DND-41 (cell line): ENCODE results near the gene IGFBP7.

Source experiments
- ATAC-seq: fragments of 200-7000 bp; cut with Tn5 transposase; 3 replicates; pipeline ENCODE4 v1.9.1; 2021; ENCODE audit warnings: low read depth; ENCODE audit not compliant: insufficient read depth
- DNase-seq: peaks from one replicate; pipeline ENCODE4 v3.0.0-alpha.2; 2020
- H2AFZ ChIP-seq: 2 replicates; pipeline ENCODE4 v1.6.0; 2012; ENCODE audit warnings: low read depth, low read length
- H3K27ac ChIP-seq: 2 replicates; pipeline ENCODE4 v1.5.1; 2012; ENCODE audit warnings: low read length, inconsistent platforms
- H3K27me3 ChIP-seq: fragments of 200-600 bp; sonication (generic); 2 replicates; pipeline ENCODE4 v1.6.0; 2012; ENCODE audit warnings: low read length, mild to moderate bottlenecking, inconsistent platforms; ENCODE audit not compliant: insufficient read depth, poor library complexity
- H3K36me3 ChIP-seq: 2 replicates; pipeline ENCODE4 v1.5.1; 2012; ENCODE audit warnings: low read length, inconsistent platforms; ENCODE audit not compliant: insufficient read depth
- H3K4me1 ChIP-seq: 2 replicates; pipeline ENCODE4 v1.5.1; 2012; ENCODE audit warnings: mild to moderate bottlenecking, low read length; ENCODE audit not compliant: insufficient read depth
- H3K4me2 ChIP-seq: 2 replicates; pipeline ENCODE4 v1.6.0; 2012; ENCODE audit warnings: mild to moderate bottlenecking, moderate library complexity, low read length, inconsistent platforms; ENCODE audit not compliant: insufficient read depth
- H3K4me3 ChIP-seq, 2 experiments: fragments of 200-600 bp in 1 of 2; shearing (Covaris generic) in 1 of 2; 2 replicates each; pipeline ENCODE4 v1.5.1; 2012 to 2016; ENCODE audit warnings: inconsistent platforms in 2 of 2, low read length in 2 of 2, mild to moderate bottlenecking in 2 of 2, low read depth in 1 of 2, moderate library complexity in 1 of 2
- H3K79me2 ChIP-seq: 2 replicates; pipeline ENCODE4 v1.6.0; 2012; ENCODE audit warnings: low read length, inconsistent platforms; ENCODE audit not compliant: insufficient read depth
- H3K9ac ChIP-seq: 2 replicates; pipeline ENCODE4 v1.6.0; 2012; ENCODE audit warnings: low read depth, mild to moderate bottlenecking, inconsistent platforms, low read length, moderate library complexity
- H3K9me3 ChIP-seq: 2 replicates; pipeline ENCODE4 v1.5.1; 2012; ENCODE audit warnings: low read length, moderate library complexity, mild to moderate bottlenecking, inconsistent platforms; ENCODE audit not compliant: insufficient read depth, severe bottlenecking
- H4K20me1 ChIP-seq: 2 replicates; pipeline ENCODE4 v1.6.0; 2012; ENCODE audit warnings: low read length; ENCODE audit not compliant: insufficient read depth
- CTCF ChIP-seq: IDR thresholded peaks from 2 replicates; pipeline ENCODE4 v1.5.1; 2012; ENCODE audit warnings: borderline replicate concordance, low read length, moderate library complexity, mild to moderate bottlenecking; ENCODE audit not compliant: poor library complexity, severe bottlenecking; ENCODE audit errors: extremely low read depth
- EZH2 ChIP-seq: IDR thresholded peaks from 3 replicates; pipeline ENCODE4 v1.6.1; 2012; ENCODE audit warnings: borderline replicate concordance, low read depth, mild to moderate bottlenecking, moderate library complexity, low read length, inconsistent platforms; ENCODE audit not compliant: severe bottlenecking

IGFBP7 gene

GRCh38 chr4:57044996-57045395 is 65.2 kb downstream of the IGFBP7 start:
- Histone ChIP-seq H3K4me1 (no peaks in the 10 kb centered on the region), H3K9ac (no peak overlapping the region), H3K79me2 (no peaks in the 10 kb centered on the region), H3K4me2 (no peak overlapping the region), H3K9me3 (no peaks in the 10 kb centered on the region), H3K27ac (no peak overlapping the region), H4K20me1 (no peaks in the 10 kb centered on the region), H3K4me3 (no peak overlapping the region), H2AFZ (no peak overlapping the region), H3K36me3 (no peaks in the 10 kb centered on the region), H3K27me3 (no peaks in the 10 kb centered on the region)
- TF ChIP-seq CTCF, result no peak
- no peak for TF ChIP-seq EZH2
- DNase-seq (no peak), ATAC-seq (no peak)

- no peak overlapping the region for H3K4me3 ChIP-seq
- H3K27me3 ChIP-seq, result no peaks in the 10 kb centered on the region
- no peaks in the 10 kb centered on the region for H4K20me1 ChIP-seq
- H3K36me3 ChIP-seq, result no peaks in the 10 kb centered on the region
- no peak for ATAC-seq
- H3K27ac ChIP-seq, result no peak overlapping the region
- no peak overlapping the region for H2AFZ ChIP-seq
- no peak for DNase-seq
- no peak overlapping the region for H3K4me2 ChIP-seq
- no peaks in the 10 kb centered on the region for H3K79me2 ChIP-seq
- no peaks in the 10 kb centered on the region for H3K4me1 ChIP-seq
- no peak overlapping the region for H3K9ac ChIP-seq
- no peak for TF ChIP-seq CTCF
- TF ChIP-seq EZH2, result no peak
- H3K9me3 ChIP-seq, result no peaks in the 10 kb centered on the region
Measured at GRCh38 chr4:57044279-57044678, 65.9 kb downstream of the IGFBP7 start.

DNA sequence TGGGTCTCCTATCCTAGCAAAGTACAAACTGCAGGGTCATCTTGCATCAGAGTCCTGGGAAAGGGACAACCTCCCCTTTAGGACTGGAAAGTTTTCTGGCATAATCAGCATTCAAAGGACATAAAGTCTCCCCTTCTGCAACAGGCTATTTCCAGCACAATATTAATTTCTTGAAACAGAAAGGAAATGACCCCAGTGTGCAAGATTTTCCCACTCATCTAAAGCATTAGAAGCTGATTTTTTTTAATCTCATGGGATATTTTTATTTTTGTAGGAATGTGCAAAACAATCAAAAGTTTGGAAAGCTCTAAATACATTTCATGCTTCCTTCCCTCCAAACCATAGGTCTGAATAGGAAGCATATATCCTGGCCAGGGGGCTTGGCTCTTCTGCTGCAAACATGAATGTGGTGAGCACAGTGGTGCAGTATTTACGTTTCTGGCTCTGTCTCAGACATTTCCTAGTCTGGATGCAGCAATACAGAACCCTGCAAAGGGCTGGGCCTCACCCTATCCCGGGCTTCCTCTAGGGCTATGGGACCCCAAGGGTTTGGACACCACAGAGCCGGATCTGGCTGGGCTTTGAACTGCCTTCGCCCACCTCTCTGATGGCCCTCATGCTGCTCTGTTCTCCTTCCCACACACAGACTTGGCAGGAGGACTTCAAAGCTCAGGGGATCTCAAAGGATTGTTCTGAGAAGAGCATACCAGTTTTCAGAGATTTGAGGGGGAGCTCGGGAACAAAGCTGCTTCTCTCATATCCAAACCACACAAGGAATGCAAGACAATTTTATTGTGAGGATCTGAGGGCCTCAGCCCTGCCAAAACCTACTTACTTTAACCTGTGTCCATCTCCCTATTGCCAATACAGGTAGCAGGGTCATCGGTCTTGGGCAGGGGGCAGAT is 66.6 kb downstream of the IGFBP7 start:
- Histone ChIP-seq H3K4me3 (no peak overlapping the region), H4K20me1 (no peaks in the 10 kb centered on the region), H3K27ac (no peak overlapping the region), H3K79me2 (no peaks in the 10 kb centered on the region), H3K27me3 (no peaks in the 10 kb centered on the region), H3K4me1 (no peaks in the 10 kb centered on the region), H3K9me3 (no peaks in the 10 kb centered on the region), H3K36me3 (no peaks in the 10 kb centered on the region), H2AFZ (no peak overlapping the region), H3K9ac (no peak overlapping the region), H3K4me2 (no peak overlapping the region)
- TF ChIP-seq CTCF, result no peak
- no peak for TF ChIP-seq EZH2
- ATAC-seq (no peak), DNase-seq (no peak)
